Lower lobe of right lung (tissue), 2 donors: ENCODE measurements around the gene LIPT2. TPM values are rescaled to one million over a fixed set of nuclear protein-coding genes. Genes with fewer than 3 reads are reported as not detected.

ENCODE experiments used
- ATAC-seq, 2 donors: fragments of 200-7000 bp; cut with Tn5 transposase; one replicate each; pipeline ENCODE4 v1.9.1; 2020 to 2022; ENCODE audit warnings: mild to moderate bottlenecking in 2 of 2, moderate library complexity in 2 of 2
- DNase-seq: peaks from one replicate; pipeline ENCODE4 v3.0.0-alpha.2; 2020
- H3K27ac ChIP-seq: fragments of 200-600 bp; one replicate; pipeline ENCODE4 v1.8.0; 2022
- H3K27me3 ChIP-seq: fragments of 200-600 bp; one replicate; pipeline ENCODE4 v1.8.0; 2022; ENCODE audit warnings: low read depth
- H3K36me3 ChIP-seq: fragments of 200-600 bp; one replicate; pipeline ENCODE4 v1.8.0; 2022; ENCODE audit warnings: mild to moderate bottlenecking
- H3K4me1 ChIP-seq: fragments of 200-600 bp; one replicate; pipeline ENCODE4 v1.8.0; 2022
- H3K4me3 ChIP-seq: fragments of 200-600 bp; one replicate; pipeline ENCODE4 v1.8.0; 2022; ENCODE audit warnings: mild to moderate bottlenecking
- H3K9me3 ChIP-seq: fragments of 200-600 bp; one replicate; pipeline ENCODE4 v1.8.0; 2022
- CTCF ChIP-seq: fragments of 200-600 bp; IDR thresholded peaks from one replicate; pipeline ENCODE4 v1.8.0; 2022; ENCODE audit warnings: antibody characterized with exemption, mild to moderate bottlenecking
- intact Hi-C: fragments of 100-400 bp; cut with DNase I; formaldehyde crosslinking; loops from one replicate; pipeline ENCODE4 v1.11.0; 2022
- total RNA-seq: library from RNA; stranded (reverse); fragmentation: NEBNext Ultra II Directional; extraction: Animal tissue kit (Norgen Biotek cat#: 25700); gene quantifications from one replicate; pipeline ENCODE4 v1.2.1, GENCODE V29; 2021
- donor health status: DM: no; HTN: yes; CAD: no; lungs with severe emphysema.

Gene LIPT2
- total RNA-seq, 1 donor from 2014 or later, result 2.7 TPM

GRCh38 chr11:74459584-74459983 lies 33.9 kb downstream of the LIPT2 start:
- peaks cover 11% of the 10 kb centered on the region for H3K36me3 ChIP-seq
- H3K4me1 ChIP-seq, result peaks cover 30% of the 10 kb centered on the region
- TF ChIP-seq CTCF, result no peak
- no peak overlapping the region for H3K27ac ChIP-seq
- intact Hi-C loops, result no loop called here
- peak overlapping the region; percentile 51 for H3K4me3 ChIP-seq
- ATAC-seq (no peak), DNase-seq (no peak)
- H3K9me3 ChIP-seq, result no peaks in the 10 kb centered on the region
- H3K27me3 ChIP-seq, result no peaks in the 10 kb centered on the region

- ATAC-seq, result no peak
- TF ChIP-seq CTCF, result no peak
- Histone ChIP-seq H3K4me3 (no peak overlapping the region), H3K4me1 (peaks cover 20% of the 10 kb centered on the region), H3K9me3 (no peaks in the 10 kb centered on the region), H3K36me3 (peaks cover 11% of the 10 kb centered on the region), H3K27ac (no peak overlapping the region), H3K27me3 (no peaks in the 10 kb centered on the region)
- no peak for DNase-seq
- intact Hi-C loops, result no loop called here
Observed at GRCh38 chr11:74457356-74457755, 36.2 kb downstream of the LIPT2 start.

- Histone ChIP-seq H3K27me3 (no peaks in the 10 kb centered on the region), H3K27ac (no peak overlapping the region), H3K9me3 (no peaks in the 10 kb centered on the region), H3K36me3 (peaks cover 11% of the 10 kb centered on the region), H3K4me3 (no peak overlapping the region), H3K4me1 (peaks cover 12% of the 10 kb centered on the region)
- TF ChIP-seq CTCF, result peak; percentile 74
- intact Hi-C loops, result no loop called here
- ATAC-seq, result peak; percentile 74 to 83
- DNase-seq, result peak; percentile 75
Observed at GRCh38 chr11:74453373-74453975, 40.0 kb downstream of the LIPT2 start.

GRCh38 chr11:74452366-74452765 lies 41.2 kb downstream of the LIPT2 start:
- peaks cover 8% of the 10 kb centered on the region for H3K36me3 ChIP-seq
- no peak for ATAC-seq
- no peak overlapping the region for H3K27ac ChIP-seq
- H3K9me3 ChIP-seq, result no peaks in the 10 kb centered on the region
- peaks cover 12% of the 10 kb centered on the region for H3K4me1 ChIP-seq
- intact Hi-C loops, result no loop called here
- TF ChIP-seq CTCF, result no peak
- DNase-seq, result no peak
- no peaks in the 10 kb centered on the region for H3K27me3 ChIP-seq
- H3K4me3 ChIP-seq, result no peak overlapping the region

- H3K9me3 ChIP-seq, result no peaks in the 10 kb centered on the region
- TF ChIP-seq CTCF, result no peak
- intact Hi-C loops, result no loop called here
- no peak for DNase-seq
- peaks cover 12% of the 10 kb centered on the region for H3K4me1 ChIP-seq
- H3K36me3 ChIP-seq, result no peaks in the 10 kb centered on the region
- no peak overlapping the region for H3K4me3 ChIP-seq
- H3K27ac ChIP-seq, result no peak overlapping the region
- no peak for ATAC-seq
- no peaks in the 10 kb centered on the region for H3K27me3 ChIP-seq
Observed at GRCh38 chr11:74450318-74450717, 43.2 kb downstream of the LIPT2 start.
